ENCODE data around the gene LAPTM5.

DNA sequence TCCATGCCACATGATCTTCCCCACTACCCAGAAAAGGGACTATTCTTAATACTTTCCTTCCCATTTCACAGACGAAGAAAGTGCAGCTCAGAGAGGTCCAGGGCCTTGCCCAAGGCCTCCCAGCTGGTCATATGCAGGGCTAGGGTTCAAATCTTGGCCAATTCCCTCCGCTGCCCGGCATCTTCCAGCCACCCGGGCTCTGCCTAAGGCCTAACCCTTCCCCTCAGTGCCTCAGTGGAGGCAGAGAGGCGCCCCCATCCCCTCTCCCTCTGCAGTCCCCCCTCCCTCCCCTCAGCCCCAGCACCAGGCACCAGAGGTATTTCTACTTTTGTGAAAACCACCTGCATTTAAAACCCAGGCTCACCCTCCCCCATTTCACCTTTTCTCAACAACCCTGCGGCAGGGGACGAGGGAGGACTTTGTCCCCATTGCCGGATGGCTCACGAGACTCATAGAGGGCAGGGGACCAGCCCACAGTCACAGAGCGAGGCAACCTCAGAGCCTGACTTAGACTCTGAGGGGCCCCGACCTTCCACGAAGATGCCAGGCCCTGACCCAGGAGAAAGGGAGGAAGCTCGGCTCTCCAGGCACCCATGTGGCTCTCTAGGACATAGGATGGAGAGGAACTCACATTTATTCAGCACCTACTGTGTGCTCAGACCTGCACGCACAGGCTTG is 12.3 kb downstream of the LAPTM5 start:
- TF ChIP-seq, protein P1, sequence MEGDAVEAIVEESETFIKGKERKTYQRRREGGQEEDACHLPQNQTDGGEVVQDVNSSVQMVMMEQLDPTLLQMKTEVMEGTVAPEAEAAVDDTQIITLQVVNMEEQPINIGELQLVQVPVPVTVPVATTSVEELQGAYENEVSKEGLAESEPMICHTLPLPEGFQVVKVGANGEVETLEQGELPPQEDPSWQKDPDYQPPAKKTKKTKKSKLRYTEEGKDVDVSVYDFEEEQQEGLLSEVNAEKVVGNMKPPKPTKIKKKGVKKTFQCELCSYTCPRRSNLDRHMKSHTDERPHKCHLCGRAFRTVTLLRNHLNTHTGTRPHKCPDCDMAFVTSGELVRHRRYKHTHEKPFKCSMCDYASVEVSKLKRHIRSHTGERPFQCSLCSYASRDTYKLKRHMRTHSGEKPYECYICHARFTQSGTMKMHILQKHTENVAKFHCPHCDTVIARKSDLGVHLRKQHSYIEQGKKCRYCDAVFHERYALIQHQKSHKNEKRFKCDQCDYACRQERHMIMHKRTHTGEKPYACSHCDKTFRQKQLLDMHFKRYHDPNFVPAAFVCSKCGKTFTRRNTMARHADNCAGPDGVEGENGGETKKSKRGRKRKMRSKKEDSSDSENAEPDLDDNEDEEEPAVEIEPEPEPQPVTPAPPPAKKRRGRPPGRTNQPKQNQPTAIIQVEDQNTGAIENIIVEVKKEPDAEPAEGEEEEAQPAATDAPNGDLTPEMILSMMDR (IDR thresholded peaks at IDR 0.05; ENCODE audit: extremely low read depth in 1 of 2, insufficient read depth in 1 of 2, low read depth in 1 of 2, low read length in 2 of 2): no peak
- TF ChIP-seq JUN (IDR thresholded peaks at IDR 0.05; ENCODE audit: borderline replicate concordance, insufficient read depth, insufficient read length, low read depth) (no peak), POLR2A (IDR thresholded peaks at IDR 0.05; ENCODE audit: low read depth, low read length) (no peak), EZH2 (IDR thresholded peaks at IDR 0.05; ENCODE audit: borderline replicate concordance, low read depth, low read length, severe bottlenecking) (no peak), MAX (IDR thresholded peaks at IDR 0.05; ENCODE audit: insufficient read depth, insufficient read length) (no peak)
